ENCODE measurements around the gene DMPK. TPM values are rescaled to one million over a fixed set of nuclear protein-coding genes. Genes with fewer than 3 reads are reported as not detected.
A peak's percentile ranks its signal among the peaks of the same experiment; 100 is the strongest.

DMPK gene
- total and polyA plus RNA-seq, 9 of the 15 experiments (the other 6 are each of a cell fraction or from before 2014, with no cell fraction given), result 0.24 to 31.3 (median 7.3) TPM

- TF ChIP-seq ZBTB5 (IDR thresholded peaks at IDR 0.05), result no peak
- TF ChIP-seq SRSF1 (IDR thresholded peaks at IDR 0.05; ENCODE audit: low read depth, low read length), result no peak
- no peak for TF ChIP-seq ZNF584 (CRISPR knock-in tag; IDR thresholded peaks at IDR 0.05; ENCODE audit: low read depth)
- 0 out of 2 replicates have a peak, but pooled peaks have one; percentile 6 for TF ChIP-seq ETS1 (conservative IDR thresholded peaks at IDR 0.05; ENCODE audit: control insufficient read depth, low read depth, low read length)
- TF ChIP-seq ARID1B (IDR thresholded peaks at IDR 0.05), result no peak; the same call in 1 of the 2 replicates
- TF ChIP-seq MXD1 (CRISPR knock-in tag; IDR thresholded peaks at IDR 0.05; ENCODE audit: borderline replicate concordance, poor library complexity, severe bottlenecking), result peak; percentile 27
- no peak for TF ChIP-seq NCOA4 (IDR thresholded peaks at IDR 0.05; ENCODE audit: partially characterized antibody)
- no peak for TF ChIP-seq MCM3 (IDR thresholded peaks at IDR 0.05)
- peak; percentile 52 for TF ChIP-seq RBBP5 (IDR thresholded peaks at IDR 0.05; ENCODE audit: borderline replicate concordance, insufficient read depth, low read length, poor library complexity, severe bottlenecking)
- no peak for TF ChIP-seq PTRF (tag; IDR thresholded peaks at IDR 0.05)
- TF ChIP-seq MTA2 (IDR thresholded peaks at IDR 0.05; ENCODE audit: low read depth), result no peak
- no peak for TF ChIP-seq MAFG (tag; conservative IDR thresholded peaks at IDR 0.05)
- TF ChIP-seq ATF1 (CRISPR knock-in tag; IDR thresholded peaks at IDR 0.05), result no peak
- TF ChIP-seq ATF1 (tag; IDR thresholded peaks at IDR 0.05), result peak; percentile 82
- no peak for TF ChIP-seq RFX1 (IDR thresholded peaks at IDR 0.05)
- TF ChIP-seq BCLAF1 (IDR thresholded peaks at IDR 0.05; ENCODE audit: borderline replicate concordance in 1 of 2, control insufficient read depth in 1 of 2, low read depth in 2 of 2, low read length in 1 of 2), result no peak
- TF ChIP-seq ZKSCAN3 (CRISPR knock-in tag; IDR thresholded peaks at IDR 0.05), result no peak
- TF ChIP-seq RAD21 (CRISPR knock-in tag; conservative IDR thresholded peaks at IDR 0.05 in 1 of 2, IDR thresholded peaks at IDR 0.05 in 1 of 2), result peak; percentile 59 to 61
- TF ChIP-seq SNIP1 (IDR thresholded peaks at IDR 0.05; ENCODE audit: low read depth), result no peak
Observed at GRCh38 chr19:45770192-45771101, 11.8 kb downstream of the DMPK start (continued).

Measured in K562 (cell line).